Liver (tissue), 3 donors: ENCODE measurements around the gene FRMD4A.

Experiments
- ATF3 ChIP-seq: IDR thresholded peaks from 2 replicates; pipeline ENCODE4 v1.6.1; 2016; ENCODE audit warnings: antibody characterized with exemption
- CTCF ChIP-seq: fragments of 150-350 bp; IDR thresholded peaks from 2 replicates; pipeline ENCODE4 v1.5.1; 2017; ENCODE audit warnings: improper control_type of control experiment, low read depth, low read length; ENCODE audit not compliant: missing input control
- EGR1 ChIP-seq, 2 donors: IDR thresholded peaks; 2 replicates each; pipeline ENCODE4 v1.6.1; 2016 to 2018; ENCODE audit warnings: antibody characterized with exemption in 2 of 2, low read depth in 2 of 2
- GABPA ChIP-seq, 2 donors: IDR thresholded peaks in 1 of 2; conservative IDR thresholded peaks in 1 of 2; 2 replicates each; pipeline ENCODE4 v1.6.1; 2016; ENCODE audit warnings: antibody characterized with exemption in 2 of 2, mild to moderate bottlenecking in 1 of 2, moderate library complexity in 1 of 2
- HNF4A ChIP-seq, 2 donors: conservative IDR thresholded peaks; 2 replicates each; pipeline ENCODE4 v1.6.1; 2016; ENCODE audit warnings: antibody characterized with exemption in 2 of 2, mild to moderate bottlenecking in 2 of 2
- HNF4G ChIP-seq: IDR thresholded peaks from 2 replicates; pipeline ENCODE4 v1.6.1; 2016; ENCODE audit warnings: antibody characterized with exemption
- JUND ChIP-seq, 2 donors: IDR thresholded peaks; 2 replicates each; pipeline ENCODE4 v1.6.1; 2016; ENCODE audit warnings: antibody characterized with exemption in 2 of 2
- RAD21 ChIP-seq, 2 donors: IDR thresholded peaks; 2 replicates each; pipeline ENCODE4 v1.6.1; 2016; ENCODE audit warnings: antibody characterized with exemption in 2 of 2, mild to moderate bottlenecking in 2 of 2
- SP1 ChIP-seq: IDR thresholded peaks from 2 replicates; pipeline ENCODE4 v1.6.1; 2018; ENCODE audit warnings: antibody characterized with exemption, mild to moderate bottlenecking
- TAF1 ChIP-seq: conservative IDR thresholded peaks from 2 replicates; pipeline ENCODE4 v1.6.1; 2016; ENCODE audit warnings: antibody characterized with exemption, mild to moderate bottlenecking
- YY1 ChIP-seq: IDR thresholded peaks from 2 replicates; pipeline ENCODE4 v1.6.1; 2016; ENCODE audit warnings: antibody characterized with exemption, mild to moderate bottlenecking
- TF ChIP-seq, protein P1 (sequence below): IDR thresholded peaks from 2 replicates; pipeline ENCODE4 v1.6.1; 2016; ENCODE audit warnings: antibody characterized with exemption, mild to moderate bottlenecking
- TF ChIP-seq, protein P2 (sequence below): IDR thresholded peaks from 2 replicates; pipeline ENCODE4 v1.6.1; 2016; ENCODE audit warnings: antibody characterized with exemption
- donor health status: healthy.
- donor health status: healthy.

DNA sequence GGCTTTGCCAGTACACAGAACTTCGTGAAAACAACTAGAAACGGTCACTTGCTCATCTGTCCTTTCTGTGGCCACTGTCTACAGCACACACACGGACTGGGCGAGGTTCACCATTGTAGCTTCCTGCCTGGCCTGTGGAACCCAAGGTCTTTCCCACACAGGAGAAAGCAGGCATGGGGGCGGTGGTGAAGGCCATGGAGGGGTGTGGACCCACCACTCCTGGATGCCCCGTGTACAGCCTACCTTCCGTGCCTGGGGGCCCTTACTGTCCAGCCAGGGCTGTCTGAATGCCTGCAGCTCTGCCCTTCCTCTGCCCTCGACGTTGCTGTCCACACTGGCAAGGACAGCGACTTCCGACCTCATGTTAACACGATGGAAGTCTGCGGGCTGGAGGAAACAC is 635.1 kb downstream of the FRMD4A start:
- TF ChIP-seq SP1: no peak
- no peak for TF ChIP-seq CTCF
- TF ChIP-seq TAF1: no peak
- TF ChIP-seq GABPA (IDR thresholded peaks at IDR 0.05 in 1 of 2, conservative IDR thresholded peaks at IDR 0.05 in 1 of 2): no peak
- no peak for TF ChIP-seq HNF4G
- TF ChIP-seq, protein P1, sequence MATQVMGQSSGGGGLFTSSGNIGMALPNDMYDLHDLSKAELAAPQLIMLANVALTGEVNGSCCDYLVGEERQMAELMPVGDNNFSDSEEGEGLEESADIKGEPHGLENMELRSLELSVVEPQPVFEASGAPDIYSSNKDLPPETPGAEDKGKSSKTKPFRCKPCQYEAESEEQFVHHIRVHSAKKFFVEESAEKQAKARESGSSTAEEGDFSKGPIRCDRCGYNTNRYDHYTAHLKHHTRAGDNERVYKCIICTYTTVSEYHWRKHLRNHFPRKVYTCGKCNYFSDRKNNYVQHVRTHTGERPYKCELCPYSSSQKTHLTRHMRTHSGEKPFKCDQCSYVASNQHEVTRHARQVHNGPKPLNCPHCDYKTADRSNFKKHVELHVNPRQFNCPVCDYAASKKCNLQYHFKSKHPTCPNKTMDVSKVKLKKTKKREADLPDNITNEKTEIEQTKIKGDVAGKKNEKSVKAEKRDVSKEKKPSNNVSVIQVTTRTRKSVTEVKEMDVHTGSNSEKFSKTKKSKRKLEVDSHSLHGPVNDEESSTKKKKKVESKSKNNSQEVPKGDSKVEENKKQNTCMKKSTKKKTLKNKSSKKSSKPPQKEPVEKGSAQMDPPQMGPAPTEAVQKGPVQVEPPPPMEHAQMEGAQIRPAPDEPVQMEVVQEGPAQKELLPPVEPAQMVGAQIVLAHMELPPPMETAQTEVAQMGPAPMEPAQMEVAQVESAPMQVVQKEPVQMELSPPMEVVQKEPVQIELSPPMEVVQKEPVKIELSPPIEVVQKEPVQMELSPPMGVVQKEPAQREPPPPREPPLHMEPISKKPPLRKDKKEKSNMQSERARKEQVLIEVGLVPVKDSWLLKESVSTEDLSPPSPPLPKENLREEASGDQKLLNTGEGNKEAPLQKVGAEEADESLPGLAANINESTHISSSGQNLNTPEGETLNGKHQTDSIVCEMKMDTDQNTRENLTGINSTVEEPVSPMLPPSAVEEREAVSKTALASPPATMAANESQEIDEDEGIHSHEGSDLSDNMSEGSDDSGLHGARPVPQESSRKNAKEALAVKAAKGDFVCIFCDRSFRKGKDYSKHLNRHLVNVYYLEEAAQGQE: no peak
- TF ChIP-seq ATF3: no peak
- TF ChIP-seq RAD21 (IDR thresholded peaks at IDR 0.05): no peak
- no peak for TF ChIP-seq HNF4A (conservative IDR thresholded peaks at IDR 0.05)
- no peak for TF ChIP-seq EGR1 (IDR thresholded peaks at IDR 0.05; ENCODE audit: low read depth in 2 of 2)
- no peak for TF ChIP-seq JUND (IDR thresholded peaks at IDR 0.05)
- TF ChIP-seq, protein P2, sequence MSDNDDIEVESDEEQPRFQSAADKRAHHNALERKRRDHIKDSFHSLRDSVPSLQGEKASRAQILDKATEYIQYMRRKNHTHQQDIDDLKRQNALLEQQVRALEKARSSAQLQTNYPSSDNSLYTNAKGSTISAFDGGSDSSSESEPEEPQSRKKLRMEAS: no peak
- TF ChIP-seq YY1: no peak
